BE2C (cell line): ENCODE data around the gene ICE1.
A peak's percentile ranks its signal among the peaks of the same experiment; 100 is the strongest.

Experiments used
- DNase-seq: peaks from one replicate; pipeline ENCODE4 v3.0.0-alpha.2; 2020
- H3K27me3 ChIP-seq: fragments of 250-450 bp; sonication (Bioruptor Pico); 2 replicates; pipeline ENCODE4 v1.5.1; 2020; ENCODE audit warnings: mild to moderate bottlenecking
- H3K36me3 ChIP-seq: fragments of 250-450 bp; sonication (Bioruptor Pico); 2 replicates; pipeline ENCODE4 v1.5.1; 2020; ENCODE audit warnings: mild to moderate bottlenecking
- H3K4me1 ChIP-seq: fragments of 250-450 bp; sonication (Bioruptor Pico); 2 replicates; pipeline ENCODE4 v1.5.1; 2020
- H3K4me3 ChIP-seq: 2 replicates; pipeline ENCODE4 v1.5.1; 2011; ENCODE audit warnings: low read depth, low read length
- H3K9me3 ChIP-seq: fragments of 250-450 bp; sonication (Bioruptor Pico); 2 replicates; pipeline ENCODE4 v1.5.1; 2020
- TF ChIP-seq, protein P1 (sequence below): IDR thresholded peaks from 2 replicates; pipeline ENCODE4 v1.5.1; 2012; ENCODE audit warnings: mild to moderate bottlenecking, low read depth, low read length

Gene ICE1

GRCh38 chr5:5464036-5464715 is 41.7 kb downstream of the ICE1 start:
- Histone ChIP-seq H3K4me1 (no peaks in the 10 kb centered on the region), H3K4me3 (no peak overlapping the region), H3K9me3 (no peaks in the 10 kb centered on the region), H3K27me3 (no peaks in the 10 kb centered on the region), H3K36me3 (peaks cover 78% of the 10 kb centered on the region)
- no peak for DNase-seq
- TF ChIP-seq, protein P1, sequence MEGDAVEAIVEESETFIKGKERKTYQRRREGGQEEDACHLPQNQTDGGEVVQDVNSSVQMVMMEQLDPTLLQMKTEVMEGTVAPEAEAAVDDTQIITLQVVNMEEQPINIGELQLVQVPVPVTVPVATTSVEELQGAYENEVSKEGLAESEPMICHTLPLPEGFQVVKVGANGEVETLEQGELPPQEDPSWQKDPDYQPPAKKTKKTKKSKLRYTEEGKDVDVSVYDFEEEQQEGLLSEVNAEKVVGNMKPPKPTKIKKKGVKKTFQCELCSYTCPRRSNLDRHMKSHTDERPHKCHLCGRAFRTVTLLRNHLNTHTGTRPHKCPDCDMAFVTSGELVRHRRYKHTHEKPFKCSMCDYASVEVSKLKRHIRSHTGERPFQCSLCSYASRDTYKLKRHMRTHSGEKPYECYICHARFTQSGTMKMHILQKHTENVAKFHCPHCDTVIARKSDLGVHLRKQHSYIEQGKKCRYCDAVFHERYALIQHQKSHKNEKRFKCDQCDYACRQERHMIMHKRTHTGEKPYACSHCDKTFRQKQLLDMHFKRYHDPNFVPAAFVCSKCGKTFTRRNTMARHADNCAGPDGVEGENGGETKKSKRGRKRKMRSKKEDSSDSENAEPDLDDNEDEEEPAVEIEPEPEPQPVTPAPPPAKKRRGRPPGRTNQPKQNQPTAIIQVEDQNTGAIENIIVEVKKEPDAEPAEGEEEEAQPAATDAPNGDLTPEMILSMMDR: no peak

DNA sequence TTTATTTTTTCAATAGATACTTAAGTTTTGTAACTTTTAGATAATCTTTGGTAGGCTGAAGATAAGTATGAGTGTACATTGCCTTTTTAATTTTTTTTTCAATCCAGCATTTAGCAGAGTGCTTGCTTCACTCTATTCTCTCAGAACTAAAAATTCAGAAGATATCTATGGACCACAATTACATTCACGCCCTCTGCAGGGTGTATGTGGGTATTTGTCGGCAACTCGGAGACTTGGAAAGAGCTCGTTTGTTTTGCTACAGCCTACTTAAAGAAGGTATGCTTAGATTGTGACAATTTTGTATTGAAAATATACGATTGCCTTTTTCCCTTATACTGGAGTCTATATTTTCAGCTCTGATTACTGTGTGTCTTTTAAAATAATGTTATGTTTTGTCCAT is 43.8 kb downstream of the ICE1 start:
- H3K36me3 ChIP-seq: peaks cover 57% of the 10 kb centered on the region
- TF ChIP-seq, protein P1: peak; percentile 22
- no peak overlapping the region for H3K4me3 ChIP-seq
- no peaks in the 10 kb centered on the region for H3K9me3 ChIP-seq
- no peak for DNase-seq
- no peaks in the 10 kb centered on the region for H3K27me3 ChIP-seq
- H3K4me1 ChIP-seq: no peaks in the 10 kb centered on the region

DNA sequence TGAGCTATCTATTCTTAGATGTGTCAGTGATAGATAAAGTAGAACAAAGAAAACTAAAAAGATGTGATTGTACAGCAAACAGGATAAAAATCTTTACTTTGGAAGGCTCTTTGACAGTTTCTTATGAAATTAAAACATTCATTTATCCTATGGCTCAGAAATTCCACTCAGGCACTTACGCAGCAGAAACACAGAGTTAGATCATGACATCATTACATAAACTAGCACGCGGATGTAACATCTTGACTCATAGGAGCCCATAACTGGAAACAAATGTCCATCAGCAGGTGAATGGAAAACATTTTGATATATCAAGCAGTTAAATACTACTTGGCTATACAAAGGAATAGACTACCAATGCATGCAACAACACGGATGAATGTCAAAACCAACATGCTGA is 45.3 kb downstream of the ICE1 start:
- DNase-seq: no peak
- TF ChIP-seq, protein P1: no peak
- Histone ChIP-seq H3K4me1 (no peaks in the 10 kb centered on the region), H3K36me3 (peaks cover 42% of the 10 kb centered on the region), H3K27me3 (no peaks in the 10 kb centered on the region), H3K4me3 (no peak overlapping the region), H3K9me3 (no peaks in the 10 kb centered on the region)

- H3K9me3 ChIP-seq: no peaks in the 10 kb centered on the region
- no peak for DNase-seq
- no peaks in the 10 kb centered on the region for H3K27me3 ChIP-seq
- no peak overlapping the region for H3K4me3 ChIP-seq
- no peaks in the 10 kb centered on the region for H3K4me1 ChIP-seq
- TF ChIP-seq, protein P1: no peak
- H3K36me3 ChIP-seq: peaks cover 36% of the 10 kb centered on the region
Measured at GRCh38 chr5:5470933-5471332, 48.5 kb downstream of the ICE1 start.

DNA sequence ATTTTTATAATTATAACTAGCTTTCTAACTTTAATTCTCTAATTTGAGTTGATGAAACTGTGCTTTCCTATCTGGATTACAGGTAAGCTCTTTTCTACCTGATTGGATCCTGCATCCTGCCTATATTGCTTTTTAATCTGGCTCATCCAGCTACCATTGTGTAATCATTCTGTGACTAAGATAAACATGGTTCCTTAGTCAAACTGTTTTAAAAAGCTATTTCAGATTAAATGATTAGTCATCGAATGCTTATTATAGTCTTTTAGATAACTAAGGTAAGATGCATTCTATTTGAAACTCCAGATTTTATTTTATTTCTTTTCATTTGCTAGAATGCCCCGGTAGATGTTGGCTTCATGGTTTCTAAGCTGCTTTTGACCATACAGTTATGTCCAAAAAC is 50.7 kb downstream of the ICE1 start:
- Histone ChIP-seq H3K27me3 (no peaks in the 10 kb centered on the region), H3K36me3 (peaks cover 37% of the 10 kb centered on the region), H3K9me3 (no peaks in the 10 kb centered on the region), H3K4me1 (no peaks in the 10 kb centered on the region), H3K4me3 (no peak overlapping the region)
- TF ChIP-seq, protein P1: no peak
- no peak for DNase-seq

- TF ChIP-seq, protein P1: no peak
- H3K4me1 ChIP-seq: no peaks in the 10 kb centered on the region
- H3K27me3 ChIP-seq: no peaks in the 10 kb centered on the region
- no peak for DNase-seq
- no peak overlapping the region for H3K4me3 ChIP-seq
- H3K36me3 ChIP-seq: peaks cover 45% of the 10 kb centered on the region
- no peaks in the 10 kb centered on the region for H3K9me3 ChIP-seq
Measured at GRCh38 chr5:5474961-5475360, 52.5 kb downstream of the ICE1 start.
